GM13977 (cell line): Measurements from ENCODE around the gene ZNF177.

ENCODE experiments used
- DNase-seq: peaks from one replicate; pipeline ENCODE4 v3.0.0; 2012; ENCODE audit warnings: low spot score
- in situ Hi-C: fragments of 300-500 bp; cut with MboI; formaldehyde crosslinking; loops from one replicate; pipeline ENCODE4 v1.12.0; 2022; ENCODE audit warnings: low sequenced_read_pairs, low pct_unique_long_range_greater_than_20kb, mixed read lengths, inconsistent platforms; ENCODE audit not compliant: unreplicated experiment
- TF ChIP-seq, protein P1 (sequence below): IDR thresholded peaks from 2 replicates; pipeline ENCODE4 v1.5.1; 2012; ENCODE audit warnings: mild to moderate bottlenecking, control low read depth; ENCODE audit not compliant: insufficient read depth; ENCODE audit errors: extremely low read depth, missing control alignments

ZNF177 gene

DNA sequence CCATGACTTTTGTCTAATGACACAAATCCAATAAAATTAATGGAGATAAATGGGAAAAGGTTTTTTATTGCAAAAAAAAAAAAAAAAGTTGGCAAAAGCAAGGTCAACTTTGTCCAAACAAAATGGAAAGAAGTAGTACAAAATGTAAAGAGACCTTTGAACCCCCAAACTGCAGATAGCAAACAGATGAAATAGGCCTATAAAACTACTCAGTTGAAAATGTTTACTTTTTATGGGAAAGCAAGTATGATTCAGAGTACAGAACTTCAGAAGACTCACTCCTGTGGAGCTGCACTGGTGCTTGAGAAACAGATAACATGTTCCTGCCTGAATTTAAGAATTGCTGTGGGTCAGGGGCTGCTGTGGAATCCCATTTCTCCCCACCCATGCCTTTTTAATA, 9.8 kb upstream of the ZNF177 start:
- in situ Hi-C loops = no loop called here
- TF ChIP-seq, protein P1, sequence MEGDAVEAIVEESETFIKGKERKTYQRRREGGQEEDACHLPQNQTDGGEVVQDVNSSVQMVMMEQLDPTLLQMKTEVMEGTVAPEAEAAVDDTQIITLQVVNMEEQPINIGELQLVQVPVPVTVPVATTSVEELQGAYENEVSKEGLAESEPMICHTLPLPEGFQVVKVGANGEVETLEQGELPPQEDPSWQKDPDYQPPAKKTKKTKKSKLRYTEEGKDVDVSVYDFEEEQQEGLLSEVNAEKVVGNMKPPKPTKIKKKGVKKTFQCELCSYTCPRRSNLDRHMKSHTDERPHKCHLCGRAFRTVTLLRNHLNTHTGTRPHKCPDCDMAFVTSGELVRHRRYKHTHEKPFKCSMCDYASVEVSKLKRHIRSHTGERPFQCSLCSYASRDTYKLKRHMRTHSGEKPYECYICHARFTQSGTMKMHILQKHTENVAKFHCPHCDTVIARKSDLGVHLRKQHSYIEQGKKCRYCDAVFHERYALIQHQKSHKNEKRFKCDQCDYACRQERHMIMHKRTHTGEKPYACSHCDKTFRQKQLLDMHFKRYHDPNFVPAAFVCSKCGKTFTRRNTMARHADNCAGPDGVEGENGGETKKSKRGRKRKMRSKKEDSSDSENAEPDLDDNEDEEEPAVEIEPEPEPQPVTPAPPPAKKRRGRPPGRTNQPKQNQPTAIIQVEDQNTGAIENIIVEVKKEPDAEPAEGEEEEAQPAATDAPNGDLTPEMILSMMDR = no peak
- DNase-seq = no peak

DNA sequence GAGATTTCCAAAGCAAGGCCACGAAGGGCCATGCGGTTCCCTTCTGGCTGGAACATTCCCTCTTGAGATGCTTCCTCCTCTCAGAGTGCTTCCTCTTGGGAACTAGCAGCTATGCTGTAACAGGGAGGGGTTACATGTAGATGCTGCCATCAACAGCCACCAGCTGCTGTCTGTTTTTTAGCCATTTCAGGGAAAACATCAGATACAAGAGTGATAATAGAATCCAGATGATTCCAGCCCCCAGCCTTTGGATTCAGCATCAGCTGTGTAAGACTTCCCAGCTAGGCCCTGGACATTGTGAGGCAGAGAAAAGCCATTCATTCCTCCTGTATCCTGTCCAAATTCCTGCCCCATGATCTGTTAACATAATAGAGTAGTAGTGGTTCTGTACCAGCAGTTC, 8.2 kb upstream of the ZNF177 start:
- no peak for DNase-seq
- in situ Hi-C loops = no loop called here
- TF ChIP-seq, protein P1 = no peak

DNA sequence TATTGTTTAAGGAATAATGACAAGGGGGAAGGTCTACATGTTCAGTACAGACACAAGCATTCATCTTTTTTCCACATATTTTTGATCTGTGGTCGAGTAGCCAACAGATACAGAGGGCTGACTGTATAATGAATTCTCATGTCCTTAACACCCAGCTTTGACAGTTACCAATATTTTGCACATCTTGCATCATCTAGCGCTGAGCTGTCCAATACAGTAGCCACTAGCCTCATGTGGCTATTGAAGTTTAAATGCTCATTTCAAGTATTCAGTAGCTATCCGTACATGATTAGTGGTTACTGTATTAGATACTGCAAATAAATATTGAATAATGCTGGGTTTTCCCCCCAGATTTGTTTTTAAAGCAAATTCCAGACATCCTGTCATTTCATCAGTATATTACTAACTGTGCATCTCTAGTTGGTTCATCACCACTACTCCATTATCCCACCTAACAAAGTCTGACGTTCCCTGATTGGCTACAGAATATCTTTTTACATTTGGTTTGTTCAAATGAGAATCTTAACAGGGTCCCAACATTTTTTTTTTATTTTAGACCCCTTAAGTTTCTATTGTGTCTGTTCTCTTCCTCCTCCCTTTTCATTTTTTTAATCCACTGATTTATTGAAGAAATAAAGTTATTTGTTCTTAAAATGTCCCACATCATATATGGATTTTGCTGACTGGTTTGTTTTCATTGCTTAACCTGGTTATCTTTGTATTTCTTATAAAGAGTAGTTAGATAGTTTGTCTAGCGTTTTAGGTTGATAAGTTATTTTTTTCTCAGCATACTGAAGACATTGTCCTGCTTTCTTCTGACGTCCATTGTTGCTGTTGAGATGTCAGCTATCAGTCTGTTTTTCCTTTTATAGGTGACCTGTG, 8.2 kb downstream of the ZNF177 start:
- in situ Hi-C loops = no loop called here
- no peak for DNase-seq
- TF ChIP-seq, protein P1 = no peak

DNA sequence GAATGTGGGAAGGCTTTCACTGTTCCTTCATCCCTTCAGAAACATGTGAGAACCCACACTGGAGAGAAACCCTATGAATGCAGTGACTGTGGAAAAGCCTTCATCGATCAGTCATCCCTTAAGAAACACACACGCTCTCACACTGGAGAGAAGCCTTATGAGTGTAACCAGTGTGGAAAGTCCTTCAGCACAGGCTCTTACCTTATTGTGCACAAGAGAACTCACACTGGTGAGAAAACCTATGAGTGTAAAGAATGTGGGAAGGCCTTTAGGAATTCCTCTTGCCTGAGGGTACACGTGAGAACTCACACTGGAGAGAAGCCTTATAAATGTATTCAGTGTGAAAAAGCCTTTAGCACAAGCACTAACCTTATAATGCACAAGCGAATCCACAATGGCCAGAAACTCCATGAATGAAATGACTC, 18.6 kb downstream of the ZNF177 start:
- no peak for DNase-seq
- TF ChIP-seq, protein P1 = no peak

DNA sequence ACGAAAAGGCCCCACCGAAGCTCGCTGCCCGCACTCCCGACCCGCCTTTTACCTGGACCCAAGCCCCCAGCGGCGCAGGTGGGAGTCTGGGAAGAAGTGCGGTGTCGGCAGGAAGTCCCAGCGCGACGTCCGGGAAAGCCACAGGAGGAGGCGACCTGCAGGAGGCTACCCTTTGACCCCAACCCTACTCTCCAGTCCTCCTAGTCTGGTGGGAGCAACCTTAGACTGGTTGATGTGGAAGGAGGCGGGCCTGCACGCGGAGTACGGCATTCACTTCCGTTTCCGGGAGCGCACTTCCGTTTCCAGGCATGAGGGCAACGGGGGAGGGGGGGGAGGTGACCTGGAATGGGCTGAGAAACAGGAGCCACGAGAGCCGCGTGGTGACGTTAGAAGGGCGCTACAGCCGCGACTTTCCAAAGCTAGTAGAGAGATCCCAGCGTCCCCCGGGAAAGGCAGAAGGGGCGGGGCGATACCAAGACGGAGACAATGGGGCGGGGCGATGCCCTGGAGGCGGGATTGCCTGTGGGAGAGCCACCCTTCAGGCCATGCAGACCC, 44.1 kb downstream of the ZNF177 start:
- DNase-seq = peak; percentile 60
- TF ChIP-seq, protein P1 = no peak
- in situ Hi-C loops = no loop called here

More for the DNA sequence above, 18.6 kb downstream of the ZNF177 start:
- in situ Hi-C loops = no loop called here

DNA sequence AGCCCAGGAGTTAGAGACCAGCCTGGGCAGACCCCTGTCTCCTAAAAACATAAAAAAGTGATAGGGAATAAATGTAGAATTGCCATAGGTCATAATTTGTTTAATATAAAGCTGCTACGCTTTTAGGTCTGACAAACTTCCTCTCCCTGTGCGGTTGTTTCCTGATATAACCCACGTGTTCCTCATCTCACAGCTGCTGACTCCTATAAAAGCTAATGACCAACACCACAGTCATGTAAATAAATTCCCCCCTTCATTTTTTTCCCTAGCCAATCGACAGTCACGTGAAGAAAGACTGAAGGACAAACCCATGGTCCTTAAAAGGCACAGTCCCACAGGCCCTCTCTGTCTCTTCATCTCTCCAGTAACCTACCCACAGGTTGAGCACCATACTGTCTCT, 45.0 kb downstream of the ZNF177 start:
- in situ Hi-C loops = no loop called here
- TF ChIP-seq, protein P1 = no peak
- no peak for DNase-seq
